ENCODE data around the gene OAS1.

GRCh38 chr12:112950701-112951100 lies 43.9 kb downstream of the OAS1 start:
- TF ChIP-seq CTCF (IDR thresholded peaks at IDR 0.05; ENCODE audit: extremely low read depth in 1 of 2, insufficient read depth in 1 of 2, low read depth in 1 of 2, low read length in 2 of 2) (no peak), GATA2 (IDR thresholded peaks at IDR 0.05; ENCODE audit: insufficient read depth, insufficient read length, low read depth, low read length) (no peak), POLR2A (IDR thresholded peaks at IDR 0.05; ENCODE audit: low read depth, low read length) (no peak), EZH2 (IDR thresholded peaks at IDR 0.05; ENCODE audit: borderline replicate concordance, low read depth, low read length, severe bottlenecking) (no peak), MAX (IDR thresholded peaks at IDR 0.05; ENCODE audit: insufficient read depth, insufficient read length) (no peak), FOS (IDR thresholded peaks at IDR 0.05; ENCODE audit: borderline replicate concordance, insufficient read depth, low read length) (no peak)

Data from endothelial cell of umbilical vein (primary cell).